Right lobe of liver (tissue), 6 donors: ENCODE measurements around the gene GPATCH4. TPM values are rescaled to one million over a fixed set of nuclear protein-coding genes. Genes with fewer than 3 reads are reported as not detected.

Experiments
- ATAC-seq, 4 donors: fragments of 200-7000 bp; cut with Tn5 transposase; one replicate each; pipeline ENCODE4 v1.9.1; 2020; ENCODE audit warnings: mild to moderate bottlenecking in 4 of 4, moderate library complexity in 4 of 4
- DNase-seq, 3 donors: peaks; one replicate each; pipeline ENCODE4 v3.0.0-alpha.2; 2020
- H3K27ac ChIP-seq, 3 donors: fragments of 200-600 bp; one replicate each; pipeline ENCODE4 v1.8.0; 2022
- H3K27me3 ChIP-seq, 2 donors: fragments of 200-600 bp; one replicate each; pipeline ENCODE4 v1.8.0; 2022
- H3K36me3 ChIP-seq, 4 donors: fragments of 200-600 bp; sonication (generic) in 1 of 4; one replicate each; pipeline versions ENCODE4 v1.5.1 to v1.8.0; 2017 to 2022; ENCODE audit warnings: control low read depth in 1 of 4
- H3K4me1 ChIP-seq, 4 donors: fragments of 200-600 bp; sonication (generic) in 1 of 4; one replicate each; pipeline versions ENCODE4 v1.5.1 to v1.8.0; 2017 to 2022; ENCODE audit warnings: control low read depth in 1 of 4
- H3K4me3 ChIP-seq, 3 donors: fragments of 200-600 bp; one replicate each; pipeline ENCODE4 v1.8.0; 2022
- H3K9me3 ChIP-seq, 4 donors: fragments of 200-600 bp; sonication (generic) in 1 of 4; one replicate each; pipeline versions ENCODE4 v1.5.1 to v1.8.0; 2017 to 2022; ENCODE audit warnings: control low read depth in 1 of 4
- CTCF ChIP-seq, 4 donors: fragments of 200-600 bp in 3 of 4; fragments of 450-650 bp in 1 of 4; IDR thresholded peaks; one replicate each; pipeline versions ENCODE4 v1.5.1 to v1.8.0; 2016 to 2022; ENCODE audit warnings: antibody characterized with exemption in 4 of 4, mild to moderate bottlenecking in 2 of 4
- POLR2A ChIP-seq: fragments of 450-650 bp; IDR thresholded peaks from one replicate; pipeline ENCODE4 v1.6.1; 2017; ENCODE audit warnings: antibody characterized with exemption, mild to moderate bottlenecking
- WGBS: methylation state at CpG from one replicate; pipeline ENCODE4 v1.1.6; 2018; ENCODE audit warnings: low coverage, low lambda C conversion rate; ENCODE audit not compliant: insufficient coverage; ENCODE audit errors: missing lambda C conversion rate; 5-methylcytosine and 5-hydroxymethylcytosine counted together
- intact Hi-C, 2 donors: fragments of 100-400 bp; cut with DNase I; formaldehyde crosslinking; loops; one replicate each; pipeline versions ENCODE4 v1.11.2 to v1.14.1; 2022
- total RNA-seq, 6 experiments: library from RNA; depleted of rRNA in 2 of 6; stranded (reverse); fragments of >200 nt in 2 of 6; fragmentation: NEBNext Ultra II Directional in 3 of 6; extraction: Animal tissue kit (Norgen Biotek cat#: 25700) in 3 of 6; gene quantifications; one replicate each; pipeline versions ENCODE4 v1.1.0 to v1.2.4, GENCODE V29; 2016 to 2023
- donor health status: DM: no; HTN: yes; CAD: no.
- donor health status: DM: no; HTN: no; CAD: no.
- donor health status: DM: no; HTN: no; CAD: no.
- donor health status: DM: no; HTN: yes; CAD: no.
- donor health status: DM: no; HTN: yes; CAD: no.

Gene GPATCH4
- total RNA-seq, 6 experiments from 2014 or later, result 7.0 to 25.3 (median 12.4) TPM

- Histone ChIP-seq H3K4me3 (no peak overlapping the region), H3K9me3 (no peaks in the 10 kb centered on the region), H3K27ac (no peak overlapping the region), H3K27me3 (no peaks in the 10 kb centered on the region), H3K4me1 (peaks cover 0 to 5% (median 0%) of the 10 kb centered on the region in 4 donors), H3K36me3 (no peaks in the 10 kb centered on the region)
- DNase-seq (no peak), ATAC-seq (no peak)
- 0% methylated on average over 4 of the region's 51 CpGs for WGBS
- intact Hi-C loops, result no loop called here
- TF ChIP-seq CTCF (IDR thresholded peaks at IDR 0.05) (no peak), POLR2A (no peak)
These were observed 45.5 kb upstream of the GPATCH4 start for GRCh38 chr1:156646738-156647211.

DNA sequence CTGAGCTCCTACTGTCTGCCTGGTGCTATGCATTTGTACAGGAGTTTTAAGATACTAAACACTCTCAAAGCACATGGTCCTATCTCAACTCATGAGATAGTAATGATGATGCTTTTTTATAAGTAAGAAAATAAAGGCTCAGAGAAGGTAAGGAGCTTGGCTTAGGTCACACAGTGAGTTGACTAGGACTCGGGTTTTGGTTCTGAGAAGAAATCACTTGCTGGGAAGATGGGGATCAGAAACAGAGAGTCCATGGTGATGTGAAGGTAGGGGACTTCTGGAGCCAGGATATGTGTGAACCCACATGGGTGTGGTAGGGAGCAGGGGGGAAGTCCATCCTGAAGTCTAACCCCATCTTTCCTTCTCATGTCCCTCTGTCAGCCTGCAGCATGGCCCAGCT, 44.4 kb upstream of the GPATCH4 start:
- ATAC-seq, result no peak
- no peak overlapping the region for H3K27ac ChIP-seq
- intact Hi-C loops, result no loop called here
- no peak for TF ChIP-seq POLR2A
- TF ChIP-seq CTCF (IDR thresholded peaks at IDR 0.05), result no peak
- no peak overlapping the region for H3K4me3 ChIP-seq
- 82% methylated on average over 1 of the region's 1 CpG for WGBS
- no peaks in the 10 kb centered on the region for H3K36me3 ChIP-seq
- no peaks in the 10 kb centered on the region for H3K9me3 ChIP-seq
- H3K27me3 ChIP-seq, result no peaks in the 10 kb centered on the region
- no peak for DNase-seq
- H3K4me1 ChIP-seq, result peaks cover 0 to 5% (median 0%) of the 10 kb centered on the region in 4 donors

DNA sequence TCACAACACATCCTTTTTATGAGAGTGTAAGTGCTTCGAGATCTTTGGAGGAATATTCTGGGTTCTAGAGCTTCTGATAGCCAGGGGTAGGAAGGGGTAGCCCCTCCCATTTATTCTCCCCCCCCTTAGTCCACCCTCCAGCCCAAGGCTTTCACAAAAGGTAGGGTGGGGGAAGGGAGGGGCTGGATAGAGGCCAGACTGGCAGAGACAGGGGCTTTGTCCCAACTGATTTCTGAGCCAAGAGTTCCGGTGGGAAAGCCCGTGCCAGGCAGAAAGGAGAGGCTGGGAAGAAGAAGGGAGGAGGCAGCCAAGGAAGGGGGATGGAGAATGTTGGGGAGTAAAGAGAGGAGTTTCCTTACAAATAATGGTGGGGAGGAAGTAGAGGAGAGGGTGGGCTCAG, 43.8 kb upstream of the GPATCH4 start:
- no peak overlapping the region for H3K27ac ChIP-seq
- peaks cover 0 to 5% (median 0%) of the 10 kb centered on the region in 4 donors for H3K4me1 ChIP-seq
- TF ChIP-seq CTCF (IDR thresholded peaks at IDR 0.05) (no peak), POLR2A (no peak)
- H3K4me3 ChIP-seq, result no peak overlapping the region
- H3K9me3 ChIP-seq, result no peaks in the 10 kb centered on the region
- intact Hi-C loops, result no loop called here
- H3K36me3 ChIP-seq, result no peaks in the 10 kb centered on the region
- 46% methylated on average over 3 of the region's 3 CpGs for WGBS
- DNase-seq, result no peak
- no peak for ATAC-seq
- H3K27me3 ChIP-seq, result no peaks in the 10 kb centered on the region

DNA sequence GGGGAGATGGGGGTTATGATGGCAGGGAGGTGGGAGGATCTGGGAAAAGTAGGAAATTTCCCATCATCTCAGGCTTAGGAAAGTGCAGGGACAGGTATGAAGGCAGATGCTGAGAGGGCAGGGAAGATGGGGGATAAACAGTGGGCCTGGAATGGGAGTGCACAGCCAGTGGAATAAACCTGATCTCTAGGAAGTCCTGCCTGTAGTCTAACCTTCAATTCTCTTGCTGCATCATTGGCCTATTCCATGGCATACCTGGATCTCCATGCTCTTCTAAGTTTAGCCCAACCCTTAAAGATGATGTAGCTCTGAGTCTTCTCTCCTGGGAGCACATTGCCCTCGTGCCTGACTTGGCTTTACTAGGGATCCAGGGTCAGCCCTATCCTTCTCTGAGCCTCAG, 43.4 kb upstream of the GPATCH4 start:
- WGBS, result 33% methylated on average over 1 of the region's 1 CpG
- Histone ChIP-seq H3K4me1 (peaks cover 0 to 5% (median 0%) of the 10 kb centered on the region in 4 donors), H3K9me3 (no peaks in the 10 kb centered on the region), H3K27ac (no peak overlapping the region), H3K36me3 (no peaks in the 10 kb centered on the region), H3K27me3 (no peaks in the 10 kb centered on the region), H3K4me3 (no peak overlapping the region)
- TF ChIP-seq POLR2A (no peak), CTCF (IDR thresholded peaks at IDR 0.05) (no peak)
- DNase-seq, result no peak
- no peak for ATAC-seq
- intact Hi-C loops, result no loop called here

DNA sequence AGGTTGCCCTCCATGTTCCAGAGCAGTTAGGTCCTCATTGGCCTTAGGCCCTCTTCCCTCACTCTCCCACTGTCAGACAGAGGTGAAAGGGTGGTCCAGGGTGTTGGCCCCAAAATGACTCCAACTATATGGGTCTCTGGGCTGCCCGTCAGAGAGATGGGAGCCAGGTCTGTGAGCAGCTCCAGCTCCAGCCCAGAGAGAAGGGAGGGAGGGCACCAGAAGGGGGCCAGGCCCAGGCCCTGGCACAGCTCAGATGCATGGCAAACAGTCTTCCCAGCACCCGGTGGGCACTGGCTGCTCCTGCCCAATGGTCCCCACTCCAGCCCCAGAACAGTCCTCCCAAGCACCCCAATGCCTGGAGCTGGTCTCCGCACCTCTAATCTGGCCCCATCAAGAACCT, 42.9 kb upstream of the GPATCH4 start:
- Histone ChIP-seq H3K27me3 (no peaks in the 10 kb centered on the region), H3K27ac (no peak overlapping the region), H3K4me1 (peaks cover 0 to 5% (median 0%) of the 10 kb centered on the region in 4 donors), H3K9me3 (no peaks in the 10 kb centered on the region), H3K36me3 (no peaks in the 10 kb centered on the region), H3K4me3 (no peak overlapping the region)
- intact Hi-C loops, result no loop called here
- TF ChIP-seq POLR2A, result no peak
- TF ChIP-seq CTCF (IDR thresholded peaks at IDR 0.05), result no peak
- WGBS, result no CpG with 5 or more reads among the region's 3 CpGs
- DNase-seq, result no peak
- no peak for ATAC-seq
